Activated CD4-positive, CD25-positive, alpha-beta regulatory T cell (primary cell): ENCODE data around the gene TOX3.

Experiments used
- DNase-seq, 4 experiments: peaks; one replicate each; lab custom pipeline; 2025; lab: John Stamatoyannopoulos, UW

TOX3 gene

DNA sequence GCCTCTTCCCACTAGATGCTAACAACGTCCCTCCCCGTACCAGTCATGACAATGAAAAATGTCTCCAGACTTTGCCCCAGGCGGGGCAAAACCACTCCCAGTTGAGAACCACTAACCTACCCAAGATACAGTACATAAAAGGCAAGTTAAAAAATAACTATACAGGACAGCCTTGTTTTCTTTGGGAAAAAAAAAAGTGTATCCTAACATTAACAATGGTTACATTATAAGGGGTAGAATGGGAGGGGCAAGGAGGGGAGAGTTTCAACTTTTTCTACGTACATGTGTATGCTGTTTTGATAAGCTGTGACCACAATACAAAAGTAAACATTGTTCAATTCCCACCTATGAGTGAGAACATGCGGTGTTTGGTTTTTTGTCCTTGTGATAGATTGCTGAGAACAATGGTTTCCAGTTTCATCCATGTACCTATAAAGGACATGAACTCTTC lies 94.9 kb downstream of the TOX3 start:
- DNase-seq, result no peak

DNA sequence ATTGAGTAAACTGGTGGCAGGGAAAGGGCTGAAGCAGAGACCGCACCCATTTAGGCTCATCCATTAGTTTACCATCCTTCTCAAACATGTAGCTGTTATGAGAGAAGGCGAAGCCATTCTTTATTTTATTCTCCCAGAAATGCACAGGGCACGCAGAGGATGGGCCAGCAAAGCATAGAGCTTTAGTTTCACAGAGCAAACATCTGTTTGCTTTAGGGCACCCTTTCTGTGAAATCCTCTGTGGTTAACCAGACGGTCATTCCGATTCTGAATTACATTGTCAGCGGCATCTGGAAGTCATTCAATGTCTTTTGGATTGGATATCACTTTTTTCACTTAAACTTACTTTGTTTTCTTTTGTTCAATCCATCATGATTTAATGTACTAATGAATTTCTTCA lies 96.0 kb downstream of the TOX3 start:
- no peak for DNase-seq

DNA sequence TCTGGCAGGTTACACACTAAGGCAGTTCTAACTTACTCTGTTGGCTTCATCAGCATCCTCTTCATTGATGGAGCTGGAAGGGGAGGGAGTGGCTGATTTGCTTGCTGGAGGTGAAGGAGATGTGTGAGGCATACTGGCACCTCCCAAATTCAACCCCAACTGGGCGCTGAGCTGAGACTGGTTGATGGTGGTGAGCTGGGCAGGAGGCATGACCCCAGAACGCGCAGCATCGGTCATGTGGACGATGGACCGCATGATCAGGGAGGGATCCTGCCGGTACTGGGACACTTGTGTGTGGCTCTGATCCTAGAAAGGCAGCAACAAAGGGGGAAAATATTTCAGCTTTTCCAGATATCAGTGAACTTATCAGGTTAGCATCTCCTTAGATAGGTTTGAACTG lies 96.7 kb downstream of the TOX3 start:
- no peak for DNase-seq

DNA sequence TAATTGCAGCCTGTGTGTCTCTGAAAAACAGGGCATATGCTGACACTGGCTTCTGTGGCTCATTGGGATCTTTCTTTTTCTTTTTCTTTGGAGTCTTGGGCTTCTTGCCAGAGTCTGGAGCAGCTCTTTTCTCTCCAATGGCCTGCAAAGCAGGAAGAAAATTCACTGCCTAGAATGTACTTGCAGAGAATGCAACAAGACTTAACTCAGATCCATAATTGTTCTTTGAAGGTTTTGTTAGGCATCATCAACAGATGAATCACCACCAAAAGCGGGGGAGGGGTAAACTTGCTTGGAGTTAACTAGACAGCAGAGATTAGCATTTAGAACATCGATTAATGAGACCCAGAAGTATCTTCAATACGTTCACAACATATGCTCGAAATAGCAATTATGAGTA lies 100.9 kb downstream of the TOX3 start:
- DNase-seq, result no peak

DNA sequence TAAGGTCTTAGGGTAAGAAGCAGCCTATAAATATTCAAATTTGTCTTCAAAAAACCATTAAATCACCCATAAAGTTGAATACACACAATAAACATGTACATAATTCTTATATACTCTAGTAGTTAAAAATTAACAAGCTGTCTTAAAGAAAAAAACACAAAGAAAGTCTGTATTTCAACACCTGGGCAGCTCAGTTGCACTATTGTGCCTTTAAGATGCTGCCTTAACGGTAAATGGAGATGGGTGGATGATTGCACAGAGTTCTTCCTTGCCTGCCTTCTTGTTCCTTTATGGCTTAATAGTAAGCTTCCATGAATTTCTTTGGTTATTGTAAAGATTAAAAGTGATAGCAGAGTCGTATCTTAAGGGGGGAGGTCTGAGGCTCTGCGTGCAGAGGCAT lies 105.1 kb downstream of the TOX3 start:
- DNase-seq, result no peak

DNA sequence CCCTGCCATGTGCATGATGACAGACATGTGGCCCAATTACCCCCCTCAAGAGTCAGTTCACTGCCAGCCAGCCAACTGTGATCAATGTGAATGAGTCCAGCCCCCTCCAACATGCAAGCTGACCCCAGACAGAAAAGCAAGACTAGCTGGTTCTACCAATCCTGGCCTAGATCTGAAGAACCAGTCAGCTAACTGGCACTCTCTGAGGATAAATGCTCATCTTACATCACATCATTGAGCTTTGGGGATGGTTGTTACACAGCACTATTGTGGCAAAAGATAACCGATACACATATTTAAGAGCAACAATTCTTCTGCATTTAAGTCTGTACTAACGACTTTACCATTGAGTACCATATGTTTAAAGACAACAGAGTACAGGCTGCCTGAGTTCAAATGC lies 106.7 kb downstream of the TOX3 start:
- DNase-seq, result no peak

DNA sequence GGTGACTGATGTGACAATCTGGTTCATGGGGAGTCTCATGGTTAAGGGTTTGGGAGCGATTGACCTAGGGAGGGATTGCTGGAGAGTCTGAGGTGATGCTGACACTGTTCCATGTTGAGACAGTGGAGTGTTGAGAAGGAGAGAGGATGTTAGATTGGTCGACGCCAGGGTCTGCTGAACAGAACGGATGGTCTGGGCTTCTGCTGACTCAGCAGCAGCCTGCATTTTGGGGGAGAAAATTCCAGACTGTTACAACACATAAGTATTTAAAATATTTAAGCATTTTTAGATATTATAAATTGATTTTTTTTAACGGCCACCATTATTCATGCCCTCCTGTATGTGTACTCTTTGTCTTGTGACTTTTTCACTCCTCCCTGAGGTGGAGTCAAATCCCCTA lies 107.2 kb downstream of the TOX3 start:
- DNase-seq, result no peak

DNA sequence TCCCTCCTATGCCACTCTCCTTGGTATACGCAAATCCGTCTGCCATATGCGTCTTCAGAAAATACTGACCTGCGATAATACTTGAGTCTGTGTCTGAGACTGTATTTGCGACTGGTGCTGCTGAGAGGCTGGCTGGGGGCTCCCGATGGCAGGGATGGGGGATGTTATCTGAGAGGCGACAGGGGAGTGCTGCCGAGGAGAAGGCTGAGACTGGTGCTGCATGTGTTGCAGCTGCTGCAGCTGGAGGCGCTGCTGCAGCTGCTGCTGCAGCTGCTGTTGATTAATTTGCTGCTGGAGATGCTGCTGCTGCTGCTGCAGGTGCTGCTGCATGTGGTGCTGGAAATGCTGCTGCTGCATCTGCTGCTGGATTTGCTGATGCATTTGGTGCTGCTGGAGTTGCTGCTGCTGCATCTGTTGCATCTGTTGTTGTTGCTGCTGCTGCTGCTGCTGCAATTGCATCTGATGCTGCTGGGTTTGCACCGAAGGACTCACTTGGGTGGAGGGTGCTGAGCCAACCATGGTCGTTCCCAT lies 107.7 kb downstream of the TOX3 start:
- no peak for DNase-seq

DNA sequence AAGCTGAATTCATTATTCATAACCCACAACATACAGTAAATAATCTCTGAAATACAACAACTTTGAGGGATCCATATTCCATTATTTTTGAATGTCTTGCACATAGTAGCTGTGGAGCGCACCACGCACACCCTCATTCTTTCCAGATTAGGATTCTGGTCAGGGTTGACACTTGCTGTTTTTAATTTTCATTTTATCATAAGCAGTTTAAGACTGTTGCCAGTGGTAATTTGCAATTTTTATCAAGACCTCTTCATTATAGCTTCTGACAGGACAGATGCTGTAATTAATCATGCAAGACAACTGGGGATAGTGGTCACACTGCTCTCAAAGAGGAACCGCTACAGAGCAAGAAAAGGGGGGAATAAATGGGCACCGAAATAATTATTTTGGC lies 109.7 kb downstream of the TOX3 start:
- no peak for DNase-seq

DNA sequence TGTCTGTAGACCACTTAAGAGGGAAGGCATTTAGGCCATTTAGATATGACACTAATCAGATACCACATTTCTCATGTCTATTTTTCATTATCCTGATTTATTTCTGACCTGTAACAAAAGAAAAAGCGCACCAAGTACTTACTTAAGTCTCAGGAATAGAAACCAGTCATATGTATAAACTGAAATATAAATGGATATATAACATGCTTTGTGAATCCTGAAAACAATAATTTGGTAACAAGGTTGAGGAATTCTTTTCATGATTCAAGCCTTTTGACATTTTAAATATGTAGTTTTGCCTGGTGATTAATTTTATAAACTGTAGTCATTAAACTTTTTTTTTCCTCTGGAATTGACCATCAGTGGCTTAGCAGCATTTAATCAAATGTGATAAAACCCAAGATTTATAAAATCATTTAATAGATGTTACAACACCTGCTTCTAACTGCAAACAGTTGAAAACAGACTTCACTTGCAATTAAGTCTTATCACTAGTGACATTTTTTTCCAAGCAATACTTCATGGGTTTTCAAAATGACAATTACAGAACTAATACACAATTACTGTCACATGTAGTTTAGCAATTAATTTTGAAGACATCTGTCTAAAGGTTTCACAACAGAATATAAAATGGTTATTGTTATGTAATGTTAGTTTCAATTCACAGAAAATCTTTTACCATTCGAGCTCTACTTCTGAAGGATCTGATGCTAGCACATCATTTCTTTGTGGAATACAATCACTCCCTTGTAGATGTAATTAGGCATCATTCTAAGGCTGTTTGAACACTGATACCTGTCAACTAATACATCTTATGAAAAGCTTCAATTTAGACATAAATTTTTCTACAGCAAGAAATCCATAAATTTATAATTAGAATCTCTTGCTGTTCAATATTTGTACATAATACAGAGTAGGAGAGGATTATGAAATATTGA lies 110.3 kb downstream of the TOX3 start:
- no peak for DNase-seq

DNA sequence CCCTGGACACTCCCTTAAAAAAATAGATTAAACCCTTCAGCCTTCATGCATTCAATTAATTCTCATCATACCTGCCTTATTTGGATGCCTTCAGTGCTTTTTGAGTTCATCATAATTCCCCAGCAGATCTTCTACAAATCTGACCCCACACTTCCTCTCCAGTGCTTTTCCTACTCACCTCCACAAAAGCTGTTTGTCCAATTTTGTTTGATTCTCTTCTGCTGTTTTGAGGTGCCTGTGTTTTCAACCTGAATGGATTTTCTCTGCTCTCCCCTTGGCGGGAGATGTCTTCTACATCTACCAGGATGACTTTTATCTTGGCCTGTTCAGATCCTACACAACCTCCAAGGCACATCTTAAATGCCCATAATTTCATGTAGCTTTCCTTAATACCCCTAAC lies 112.7 kb downstream of the TOX3 start:
- DNase-seq, result no peak

DNA sequence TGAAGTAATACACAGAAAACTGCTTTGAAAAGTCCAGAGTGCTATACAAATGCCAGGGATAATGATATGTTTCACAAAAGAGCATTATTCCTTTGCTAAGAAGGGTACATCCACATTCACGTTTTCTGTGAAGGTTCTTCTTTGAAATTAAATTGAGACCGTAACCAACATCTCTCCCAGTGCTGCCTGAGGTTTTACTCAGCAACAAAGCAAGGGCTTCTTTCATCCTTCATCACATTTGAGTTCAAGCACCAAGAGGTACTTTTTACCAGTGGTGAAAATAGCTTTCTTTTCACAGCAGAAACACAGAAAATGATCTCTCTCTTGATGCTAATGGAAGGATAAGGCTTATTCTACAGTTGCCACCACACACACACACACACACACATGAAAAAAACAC lies 113.3 kb downstream of the TOX3 start:
- no peak for DNase-seq

DNA sequence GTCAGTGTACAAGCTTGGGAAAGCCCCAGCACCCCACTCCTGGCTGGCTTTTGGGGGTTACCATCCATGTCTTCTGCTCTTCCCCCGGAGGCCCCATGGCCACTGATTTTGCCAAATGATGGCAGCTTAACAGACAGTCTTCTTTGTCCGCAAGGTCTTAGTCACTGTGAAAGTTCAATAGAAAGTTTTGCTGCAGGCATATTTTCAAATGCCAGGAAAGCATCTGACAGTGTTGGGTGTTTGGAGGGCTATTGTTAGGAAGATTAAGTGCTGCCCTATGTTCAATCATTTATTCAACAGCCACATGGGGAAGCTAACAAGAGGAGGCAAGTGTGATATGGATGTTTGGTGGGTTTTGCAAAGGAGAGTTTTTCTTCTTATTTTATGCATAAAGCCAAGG lies 122.4 kb downstream of the TOX3 start:
- DNase-seq, result no peak

DNA sequence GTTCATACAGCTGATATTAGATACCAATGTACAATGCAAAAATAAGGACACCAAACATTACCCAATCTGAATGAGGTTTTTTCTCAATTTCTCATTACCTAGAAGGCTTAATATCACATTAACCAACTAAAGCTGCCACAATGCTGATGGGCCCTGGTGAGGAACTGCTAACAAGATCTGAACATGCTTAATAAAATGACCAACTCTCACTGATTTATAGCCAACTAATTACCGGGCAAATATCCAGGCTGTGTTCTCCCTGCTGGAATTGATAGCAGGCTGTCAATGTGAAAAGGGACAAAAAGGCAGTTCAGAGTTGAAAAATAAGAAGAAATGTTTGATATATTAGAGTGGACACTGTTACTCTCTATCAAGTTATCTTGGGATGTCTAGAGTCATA lies 124.6 kb downstream of the TOX3 start:
- no peak for DNase-seq

DNA sequence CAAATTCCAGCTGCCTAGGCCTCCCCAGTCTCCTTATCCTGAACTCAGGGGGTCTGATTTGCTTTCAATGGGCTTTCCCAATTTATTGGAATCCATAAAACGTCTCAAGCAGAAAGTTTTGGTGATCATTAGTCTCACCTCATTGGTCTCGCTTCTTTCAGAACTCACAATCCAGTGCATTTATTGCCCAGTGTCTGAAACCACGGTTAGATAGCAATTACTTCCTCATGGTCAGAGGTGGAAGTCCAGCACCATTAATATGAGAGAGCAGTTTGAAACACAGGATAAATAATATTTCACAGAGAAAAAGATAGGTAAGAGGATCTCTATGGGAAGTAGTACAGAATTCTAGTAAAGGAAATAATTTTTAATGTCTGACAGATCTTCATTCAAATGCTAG lies 128.7 kb downstream of the TOX3 start:
- DNase-seq, result no peak

DNA sequence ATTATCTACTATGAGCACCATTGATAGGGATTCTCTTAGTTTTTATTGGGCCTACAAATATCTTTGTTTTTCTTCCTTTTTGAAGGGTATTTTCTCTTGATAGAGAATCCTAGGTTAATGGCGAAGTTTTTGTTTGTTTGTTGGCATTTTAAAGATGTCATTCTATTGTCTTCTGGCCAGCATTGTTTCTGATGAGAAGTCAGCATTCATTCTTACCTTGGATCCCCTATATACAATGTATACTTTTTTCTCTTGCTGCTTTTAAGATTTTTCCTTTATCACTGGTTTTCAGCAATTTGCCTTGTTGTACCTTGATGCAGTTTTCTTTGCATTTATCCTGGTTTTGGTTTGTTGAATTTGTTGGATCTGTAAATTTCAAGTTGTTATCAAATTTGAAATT lies 130.1 kb downstream of the TOX3 start:
- no peak for DNase-seq

DNA sequence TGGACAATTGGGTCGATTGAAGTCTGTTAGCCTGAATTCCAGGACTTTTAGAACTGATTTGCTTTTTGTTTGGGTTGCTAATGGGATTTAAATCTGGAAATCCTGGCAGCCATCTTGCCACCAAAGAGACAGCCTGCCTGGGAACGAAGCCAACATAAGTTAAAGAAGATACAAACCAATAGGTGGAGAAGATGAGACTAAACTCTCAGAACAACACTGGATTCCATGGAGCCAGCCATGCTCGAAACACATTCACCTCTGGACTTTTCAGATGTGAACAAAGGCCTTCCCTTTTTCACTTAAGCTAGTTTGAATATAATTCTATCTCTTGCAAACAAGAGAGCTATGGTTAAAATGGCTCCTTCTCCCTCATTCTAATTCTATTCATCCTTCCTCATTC lies 135.9 kb downstream of the TOX3 start:
- DNase-seq, result no peak

DNA sequence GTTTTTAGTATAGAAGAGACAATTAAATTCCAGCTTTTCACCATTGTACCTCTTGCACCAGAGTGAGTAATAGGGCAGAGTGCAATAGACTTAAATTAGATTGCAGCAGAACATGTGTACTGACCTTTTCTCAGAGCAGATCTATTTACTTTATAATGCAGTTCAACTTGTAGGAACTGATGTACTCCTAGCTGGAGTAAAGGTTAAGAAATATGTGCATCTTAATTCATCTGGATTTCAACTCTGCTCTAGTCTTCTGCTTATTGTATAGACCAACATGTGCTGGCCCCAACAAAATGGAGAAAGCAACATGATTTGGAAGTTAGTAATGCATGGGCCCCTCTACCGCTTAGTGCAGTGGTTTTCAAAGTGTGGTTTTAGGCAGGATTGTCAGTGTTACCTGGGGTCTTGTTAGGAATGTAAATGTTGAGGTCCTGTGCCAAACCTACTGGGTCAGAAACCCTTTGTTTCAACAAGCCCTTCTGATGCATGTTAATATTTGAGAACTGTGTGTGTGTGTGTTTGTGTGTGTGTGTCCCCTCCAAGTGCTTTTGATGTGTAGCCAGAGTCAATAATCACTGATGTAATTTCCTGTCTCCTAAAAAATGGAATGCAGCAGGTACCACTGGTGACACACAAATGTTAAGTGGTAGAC lies 138.6 kb downstream of the TOX3 start:
- DNase-seq, result no peak

DNA sequence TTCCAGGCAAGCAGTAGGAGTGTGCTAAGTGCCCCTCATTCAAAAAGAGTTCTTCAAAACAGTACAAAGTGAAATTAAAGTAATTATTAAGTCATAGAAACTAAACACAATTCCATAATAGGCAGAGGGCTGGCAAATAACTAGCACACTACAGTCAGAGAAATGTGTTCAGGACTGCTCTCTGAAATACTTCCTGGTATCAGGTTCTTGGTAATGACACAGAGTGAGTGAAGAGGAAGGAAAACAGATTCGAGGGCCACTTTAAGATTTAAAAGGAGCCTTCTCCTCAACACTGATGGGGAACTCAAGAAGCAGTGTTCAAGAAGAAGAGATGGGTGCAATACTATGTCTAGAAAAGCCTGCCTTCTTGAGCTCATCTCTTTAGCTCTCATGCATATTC lies 139.2 kb downstream of the TOX3 start:
- DNase-seq, result no peak

DNA sequence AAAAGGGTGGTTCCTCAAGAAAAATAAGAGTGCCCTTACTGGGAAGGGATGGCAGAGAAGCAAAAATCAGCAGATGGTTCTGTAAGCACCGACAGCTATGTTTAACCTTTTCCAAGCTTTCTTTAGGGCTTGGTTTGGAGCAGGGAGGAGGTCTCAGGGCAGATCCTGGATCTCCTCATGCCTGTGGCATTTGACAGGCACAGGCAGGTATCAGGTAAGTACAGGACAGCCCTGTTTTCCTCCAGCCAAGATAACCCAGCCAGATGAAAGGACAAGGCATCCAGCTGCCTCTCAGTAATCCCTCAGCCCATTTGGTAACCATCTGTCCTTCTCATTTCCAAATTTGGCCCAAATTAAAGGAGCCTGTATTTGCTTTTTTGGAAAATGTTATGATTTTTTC lies 141.5 kb downstream of the TOX3 start:
- no peak for DNase-seq

DNA sequence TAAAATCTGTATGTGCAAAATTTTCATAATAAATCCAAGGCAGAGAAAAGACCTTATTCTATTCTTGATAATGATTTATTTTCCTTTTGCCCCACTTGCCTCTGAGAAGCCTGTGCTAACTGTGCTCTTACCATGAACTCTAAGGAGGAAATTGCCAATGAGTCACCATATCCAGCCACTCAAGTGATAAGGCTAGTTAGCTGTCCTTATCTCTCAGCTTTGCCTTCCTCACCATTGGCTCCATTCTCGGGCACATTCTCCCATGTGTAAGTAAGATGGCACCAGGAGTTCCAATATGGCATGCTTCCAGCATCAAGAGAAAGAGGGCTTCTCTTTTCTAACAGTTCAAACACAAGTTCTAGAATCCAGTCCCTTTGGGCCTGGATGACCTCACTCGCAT lies 142.4 kb downstream of the TOX3 start:
- no peak for DNase-seq

DNA sequence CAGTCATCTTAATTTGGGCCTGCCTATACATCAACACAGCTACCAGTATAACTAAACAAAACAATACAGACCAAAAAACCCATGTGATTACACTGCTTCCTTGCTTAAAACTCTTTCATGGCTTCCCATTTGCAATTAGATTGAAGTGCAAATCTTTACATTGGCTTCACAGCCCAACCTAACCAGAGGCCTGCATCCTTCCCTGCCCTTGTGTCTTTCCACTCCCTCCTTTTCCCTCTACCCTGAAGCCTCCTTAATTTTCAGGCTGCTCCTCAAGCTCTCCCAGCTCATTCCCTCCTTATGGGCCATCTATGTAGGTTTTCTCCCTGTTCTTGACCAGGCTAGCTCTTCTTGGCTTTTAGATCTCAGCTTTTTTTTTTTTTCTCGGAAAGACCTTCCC lies 147.8 kb downstream of the TOX3 start:
- no peak for DNase-seq

DNA sequence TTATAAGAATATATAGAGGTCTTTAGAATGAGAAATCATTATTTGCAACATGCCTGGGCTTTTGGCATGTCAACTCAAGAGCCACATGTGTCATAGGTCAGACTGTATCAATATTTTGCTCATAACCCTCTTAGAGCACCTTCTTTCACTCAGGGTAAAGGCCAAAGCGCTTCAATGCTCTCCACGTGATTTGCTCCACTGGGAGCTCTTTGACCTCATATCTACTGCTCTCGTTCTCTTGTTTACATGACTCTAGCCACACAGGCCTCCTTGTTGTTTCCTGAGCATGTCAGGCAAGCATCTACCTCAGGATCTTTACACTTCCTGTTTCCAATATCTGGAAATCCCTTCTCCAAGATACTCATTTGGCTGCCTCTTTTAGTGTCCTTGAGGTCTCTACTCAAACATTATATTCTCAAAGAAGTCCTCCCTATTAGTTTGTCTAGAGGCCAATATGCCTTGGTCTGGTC lies 148.4 kb downstream of the TOX3 start:
- DNase-seq, result no peak
